Measurements from ENCODE around the gene PCDH9.
"Not testable (repeated sequence)": the region's sequence is repeated elsewhere in the genome, so short reads cannot be mapped to it uniquely, and the experiment has no call there.

PCDH9 gene

GRCh38 chr13:66262330-66262729 is 967.8 kb downstream of the PCDH9 start:
- in situ Hi-C loops (cut with MboI; ENCODE audit: low sequenced_read_pairs): no loop called here

- in situ Hi-C loops (cut with MboI; ENCODE audit: low sequenced_read_pairs): not testable (repeated sequence)
These were observed 970.7 kb downstream of the PCDH9 start for GRCh38 chr13:66259426-66259825.
